Panc1 (cell line): ENCODE results near the gene NINJ2. TPM values are rescaled to one million over a fixed set of nuclear protein-coding genes. Genes with fewer than 3 reads are reported as not detected.
A peak's percentile ranks its signal among the peaks of the same experiment; 100 is the strongest.

Source experiments
- ATAC-seq: fragments of 200-7000 bp; cut with Tn5 transposase; 2 replicates; pipeline ENCODE4 v1.9.1; 2020; ENCODE audit warnings: mild to moderate bottlenecking, moderate library complexity
- BruUV-seq: library from RNA; stranded (reverse); fragments of 400-500 nt; replicated peaks from 2 replicates; lab custom pipeline; 2021; lab: Mats Ljungman, UMichigan
- CTCF ChIA-PET: fragments of 300-600 bp; sonication (Branson Sonifier 250); formaldehyde crosslinking; loops from one replicate; lab custom pipeline; 2022; ENCODE audit warnings: antibody characterized with exemption; lab: Charles Lee
- POLR2A ChIA-PET: fragments of 300-600 bp; sonication (Branson Sonifier 250); formaldehyde crosslinking; loops from one replicate; lab custom pipeline; 2022; ENCODE audit warnings: antibody characterized with exemption; lab: Charles Lee
- DNase-seq: peaks from one replicate; pipeline ENCODE4 v3.0.0-alpha.2; 2010; ENCODE audit warnings: low read depth, low spot score
- H3K27ac ChIP-seq: 2 replicates; pipeline ENCODE4 v1.5.1; 2011; ENCODE audit warnings: mild to moderate bottlenecking, low read length, inconsistent platforms
- H3K27me3 ChIP-seq: fragments of 200-500 bp; sonication (Bioruptor generic); 2 replicates; pipeline ENCODE4 v1.6.0; 2014; ENCODE audit warnings: low read length, inconsistent platforms; ENCODE audit not compliant: control insufficient read depth, insufficient read depth
- H3K36me3 ChIP-seq: fragments of 200-500 bp; sonication (Bioruptor generic); 2 replicates; pipeline ENCODE4 v1.5.1; 2014; ENCODE audit warnings: inconsistent platforms, mild to moderate bottlenecking, low read length, moderate library complexity; ENCODE audit not compliant: control insufficient read depth, insufficient read depth
- H3K4me1 ChIP-seq: 2 replicates; pipeline ENCODE4 v1.5.1; 2011; ENCODE audit warnings: inconsistent platforms, mild to moderate bottlenecking, low read length, moderate library complexity; ENCODE audit not compliant: control insufficient read depth, insufficient read depth
- H3K4me3 ChIP-seq, 2 experiments: 2 replicates each; pipeline ENCODE4 v1.5.1; 2011 to 2012; ENCODE audit warnings: low read depth in 2 of 2, low read length in 2 of 2, mild to moderate bottlenecking in 2 of 2, inconsistent platforms in 1 of 2, moderate library complexity in 1 of 2
- H3K9me3 ChIP-seq: fragments of 200-500 bp; sonication (Bioruptor generic); 2 replicates; pipeline ENCODE4 v1.5.1; 2014; ENCODE audit warnings: low read depth, mild to moderate bottlenecking, inconsistent platforms, low read length, moderate library complexity; ENCODE audit not compliant: control insufficient read depth, insufficient read depth
- POLR2AphosphoS5 ChIP-seq: IDR thresholded peaks from 2 replicates; pipeline ENCODE4 v1.6.1; 2012; ENCODE audit warnings: mild to moderate bottlenecking, low read depth, low read length, moderate library complexity
- SIN3A ChIP-seq: IDR thresholded peaks from 2 replicates; pipeline ENCODE4 v1.6.1; 2012; ENCODE audit warnings: low read depth, mild to moderate bottlenecking, low read length, moderate library complexity, borderline replicate concordance; ENCODE audit not compliant: insufficient read depth
- TCF7L2 ChIP-seq: IDR thresholded peaks from 2 replicates; pipeline ENCODE4 v1.6.1; 2011; ENCODE audit warnings: mild to moderate bottlenecking, low read depth, low read length, inconsistent platforms
- in situ Hi-C: cut with HindIII; loops from 2 replicates; pipeline ENCODE4 v1.10.0; 2016; ENCODE audit warnings: low sequenced_read_pairs, low pct_unique_long_range_greater_than_20kb
- intact Hi-C: fragments of 100-400 bp; cut with micrococcal nuclease; formaldehyde crosslinking; loops from one replicate; pipeline ENCODE4 v1.10.0; 2022; ENCODE audit not compliant: unreplicated experiment
- total RNA-seq: library from RNA; stranded (reverse); gene quantifications from one replicate; pipeline ENCODE4 v1.2.1, GENCODE V29; 2021; ENCODE audit not compliant: unreplicated experiment
- TF ChIP-seq, protein P1 (sequence below): fragments of 450-650 bp; IDR thresholded peaks from 2 replicates; pipeline ENCODE4 v1.5.1; 2017; ENCODE audit warnings: mild to moderate bottlenecking
- TF ChIP-seq, protein P2 (sequence below), 2 experiments: IDR thresholded peaks; 2 replicates each; pipeline ENCODE4 v1.6.1; 2011 to 2012; ENCODE audit warnings: low read depth in 2 of 2, control low read depth in 1 of 2, low read length in 1 of 2, mild to moderate bottlenecking in 1 of 2, moderate library complexity in 1 of 2; ENCODE audit not compliant: insufficient read depth in 1 of 2

NINJ2 gene
- total RNA-seq, 1 experiment from 2014 or later, result 1.9 TPM

DNA sequence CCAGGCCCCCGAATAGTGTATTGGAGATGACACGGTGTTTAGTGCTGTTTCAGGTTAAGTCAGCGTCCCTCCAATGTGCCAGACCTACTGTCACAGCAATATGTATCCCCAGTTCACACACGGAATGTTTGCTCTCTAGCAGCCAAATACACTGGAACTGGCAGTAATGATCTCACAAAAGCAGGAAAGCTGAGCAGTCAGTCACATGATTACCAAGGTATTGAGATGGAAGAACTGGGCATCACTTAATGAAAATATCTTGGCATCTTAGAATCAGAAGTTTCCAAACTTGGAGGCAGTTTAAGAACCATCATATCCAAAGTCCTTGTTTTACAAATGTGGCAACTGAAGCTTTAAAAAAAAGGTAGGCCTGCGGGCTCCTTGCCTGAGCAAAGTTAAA is 23.3 kb downstream of the NINJ2 start:
- intact Hi-C loops (loop anchor here (10.0 kb wide), 2 partner anchors 65 to 115 kb away; partner anchors contain the start of gene WNK1), in situ Hi-C loops (no loop called here)
- H3K9me3 ChIP-seq, result no peaks in the 10 kb centered on the region
- H3K4me1 ChIP-seq, result peaks cover 27% of the 10 kb centered on the region
- no peaks in the 10 kb centered on the region for H3K36me3 ChIP-seq
- no peak for DNase-seq
- no peak for ATAC-seq
- TF ChIP-seq, protein P1, sequence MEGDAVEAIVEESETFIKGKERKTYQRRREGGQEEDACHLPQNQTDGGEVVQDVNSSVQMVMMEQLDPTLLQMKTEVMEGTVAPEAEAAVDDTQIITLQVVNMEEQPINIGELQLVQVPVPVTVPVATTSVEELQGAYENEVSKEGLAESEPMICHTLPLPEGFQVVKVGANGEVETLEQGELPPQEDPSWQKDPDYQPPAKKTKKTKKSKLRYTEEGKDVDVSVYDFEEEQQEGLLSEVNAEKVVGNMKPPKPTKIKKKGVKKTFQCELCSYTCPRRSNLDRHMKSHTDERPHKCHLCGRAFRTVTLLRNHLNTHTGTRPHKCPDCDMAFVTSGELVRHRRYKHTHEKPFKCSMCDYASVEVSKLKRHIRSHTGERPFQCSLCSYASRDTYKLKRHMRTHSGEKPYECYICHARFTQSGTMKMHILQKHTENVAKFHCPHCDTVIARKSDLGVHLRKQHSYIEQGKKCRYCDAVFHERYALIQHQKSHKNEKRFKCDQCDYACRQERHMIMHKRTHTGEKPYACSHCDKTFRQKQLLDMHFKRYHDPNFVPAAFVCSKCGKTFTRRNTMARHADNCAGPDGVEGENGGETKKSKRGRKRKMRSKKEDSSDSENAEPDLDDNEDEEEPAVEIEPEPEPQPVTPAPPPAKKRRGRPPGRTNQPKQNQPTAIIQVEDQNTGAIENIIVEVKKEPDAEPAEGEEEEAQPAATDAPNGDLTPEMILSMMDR, result no peak
- TF ChIP-seq TCF7L2, result no peak
- TF ChIP-seq SIN3A, result no peak
- TF ChIP-seq, protein P2, sequence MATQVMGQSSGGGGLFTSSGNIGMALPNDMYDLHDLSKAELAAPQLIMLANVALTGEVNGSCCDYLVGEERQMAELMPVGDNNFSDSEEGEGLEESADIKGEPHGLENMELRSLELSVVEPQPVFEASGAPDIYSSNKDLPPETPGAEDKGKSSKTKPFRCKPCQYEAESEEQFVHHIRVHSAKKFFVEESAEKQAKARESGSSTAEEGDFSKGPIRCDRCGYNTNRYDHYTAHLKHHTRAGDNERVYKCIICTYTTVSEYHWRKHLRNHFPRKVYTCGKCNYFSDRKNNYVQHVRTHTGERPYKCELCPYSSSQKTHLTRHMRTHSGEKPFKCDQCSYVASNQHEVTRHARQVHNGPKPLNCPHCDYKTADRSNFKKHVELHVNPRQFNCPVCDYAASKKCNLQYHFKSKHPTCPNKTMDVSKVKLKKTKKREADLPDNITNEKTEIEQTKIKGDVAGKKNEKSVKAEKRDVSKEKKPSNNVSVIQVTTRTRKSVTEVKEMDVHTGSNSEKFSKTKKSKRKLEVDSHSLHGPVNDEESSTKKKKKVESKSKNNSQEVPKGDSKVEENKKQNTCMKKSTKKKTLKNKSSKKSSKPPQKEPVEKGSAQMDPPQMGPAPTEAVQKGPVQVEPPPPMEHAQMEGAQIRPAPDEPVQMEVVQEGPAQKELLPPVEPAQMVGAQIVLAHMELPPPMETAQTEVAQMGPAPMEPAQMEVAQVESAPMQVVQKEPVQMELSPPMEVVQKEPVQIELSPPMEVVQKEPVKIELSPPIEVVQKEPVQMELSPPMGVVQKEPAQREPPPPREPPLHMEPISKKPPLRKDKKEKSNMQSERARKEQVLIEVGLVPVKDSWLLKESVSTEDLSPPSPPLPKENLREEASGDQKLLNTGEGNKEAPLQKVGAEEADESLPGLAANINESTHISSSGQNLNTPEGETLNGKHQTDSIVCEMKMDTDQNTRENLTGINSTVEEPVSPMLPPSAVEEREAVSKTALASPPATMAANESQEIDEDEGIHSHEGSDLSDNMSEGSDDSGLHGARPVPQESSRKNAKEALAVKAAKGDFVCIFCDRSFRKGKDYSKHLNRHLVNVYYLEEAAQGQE (IDR thresholded peaks at IDR 0.05; ENCODE audit: insufficient read depth in 1 of 2, low read depth in 2 of 2, low read length in 1 of 2), result no peak
- TF ChIP-seq POLR2AphosphoS5, result no peak
- H3K4me3 ChIP-seq, result no peak overlapping the region
- ChIA-PET CTCF (no interaction called here), POLR2A (interaction anchor here (0.6 kb wide), 1 partner anchor 18 kb away, joined by 7 read pairs; no protein-coding TSS in a partner anchor)
- H3K27ac ChIP-seq, result peak overlapping the region; percentile 72; the same call in 1 of the 2 replicates
- no TSS peak for BruUV-seq
- no peaks in the 10 kb centered on the region for H3K27me3 ChIP-seq

DNA sequence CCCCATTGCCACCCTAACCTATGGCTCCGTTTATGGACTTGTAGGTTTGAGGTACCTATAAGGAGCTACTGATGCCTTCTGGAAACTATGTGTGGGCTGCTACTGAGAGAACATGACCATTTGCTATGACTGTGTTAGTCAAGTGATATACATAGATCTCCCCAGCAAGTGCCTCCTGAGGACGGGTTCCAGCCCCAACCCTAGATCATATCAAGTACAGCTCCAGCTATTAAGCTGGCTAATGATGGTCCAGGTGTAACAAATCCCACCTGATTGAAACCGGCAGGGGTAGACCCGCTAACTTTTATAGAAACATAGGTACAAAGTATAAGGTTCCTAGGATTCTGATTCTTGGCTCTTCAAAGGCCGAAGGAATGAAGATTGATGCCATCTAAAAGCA is 23.7 kb downstream of the NINJ2 start:
- Histone ChIP-seq H3K4me1 (peaks cover 25% of the 10 kb centered on the region), H3K9me3 (no peaks in the 10 kb centered on the region), H3K27me3 (no peaks in the 10 kb centered on the region), H3K27ac (peak overlapping the region; percentile 72), H3K4me3 (no peak overlapping the region), H3K36me3 (no peaks in the 10 kb centered on the region)
- CTCF ChIA-PET, result no interaction called here
- intact Hi-C loops, result loop anchor here (10.0 kb wide), 1 partner anchor 65 kb away; no protein-coding TSS in a partner anchor
- no peak for TF ChIP-seq POLR2AphosphoS5
- ATAC-seq (no peak), DNase-seq (no peak)
- in situ Hi-C loops, result no loop called here
- POLR2A ChIA-PET, result interaction anchor here (0.6 kb wide), 1 partner anchor 18 kb away, joined by 7 read pairs; no protein-coding TSS in a partner anchor
- BruUV-seq, result no TSS peak

DNA sequence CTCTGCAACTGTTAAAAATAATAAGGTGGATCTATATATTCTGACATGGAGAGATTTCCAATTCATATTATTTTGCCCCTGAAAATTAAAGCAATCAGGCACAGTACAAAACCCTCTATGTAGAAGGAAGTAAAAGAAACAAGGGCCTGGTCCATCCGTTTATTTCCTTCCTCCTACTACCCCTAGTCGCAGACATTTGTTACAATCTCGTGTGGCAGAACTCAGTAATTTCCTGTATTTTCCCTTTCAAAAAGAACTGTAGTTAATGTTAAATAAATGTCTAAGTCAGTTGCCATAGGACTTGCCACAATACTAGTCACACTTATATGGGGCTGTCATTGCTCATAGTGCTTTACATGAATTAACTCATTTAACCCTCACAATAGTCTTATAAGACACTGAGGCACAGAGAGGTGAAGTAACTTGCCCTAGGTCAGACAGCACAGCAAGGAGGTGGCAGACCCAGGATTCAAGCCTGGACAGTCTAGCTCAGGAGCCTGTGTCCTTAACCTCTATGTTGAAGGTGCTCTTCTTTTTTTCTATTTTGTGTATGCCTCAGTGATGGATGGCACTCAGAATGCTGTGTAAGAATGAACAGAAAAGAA is 24.2 kb downstream of the NINJ2 start:
- BruUV-seq, result no TSS peak
- DNase-seq (no peak), ATAC-seq (no peak)
- ChIA-PET CTCF (no interaction called here), POLR2A (no interaction called here)
- TF ChIP-seq SIN3A (no peak), TCF7L2 (no peak), POLR2AphosphoS5 (no peak)
- TF ChIP-seq, protein P1, result no peak
- TF ChIP-seq, protein P2 (IDR thresholded peaks at IDR 0.05; ENCODE audit: insufficient read depth in 1 of 2, low read depth in 2 of 2, low read length in 1 of 2), result no peak
- H3K4me1 ChIP-seq, result peaks cover 20% of the 10 kb centered on the region
- intact Hi-C loops, result loop anchor here (10.0 kb wide), 1 partner anchor 64 kb away; no protein-coding TSS in a partner anchor
- H3K36me3 ChIP-seq, result no peaks in the 10 kb centered on the region
- H3K27me3 ChIP-seq, result no peaks in the 10 kb centered on the region
- in situ Hi-C loops, result no loop called here
- H3K9me3 ChIP-seq, result no peaks in the 10 kb centered on the region
- H3K4me3 ChIP-seq, result no peak overlapping the region
- peak overlapping the region; percentile 72 for H3K27ac ChIP-seq
